Neuronal stem cell (in vitro differentiated cells): ENCODE results near the gene CCDC74A.
A peak's percentile ranks its signal among the peaks of the same experiment; 100 is the strongest.
"Not testable (repeated sequence)": the region's sequence is repeated elsewhere in the genome, so short reads cannot be mapped to it uniquely, and the experiment has no call there.

Experiments used
- DNase-seq: peaks from one replicate; pipeline ENCODE4 v3.0.0-alpha.2; 2013; ENCODE audit warnings: low spot score
- H2AFZ ChIP-seq: one replicate; pipeline ENCODE4 v1.6.1; 2013; ENCODE audit warnings: mild to moderate bottlenecking, low read length, inconsistent platforms
- H2AK5ac ChIP-seq: 2 replicates; pipeline ENCODE4 v1.6.1; 2013; ENCODE audit warnings: low read depth, mild to moderate bottlenecking, inconsistent platforms, low read length, moderate library complexity, mixed read lengths
- H2BK120ac ChIP-seq: 2 replicates; pipeline ENCODE4 v1.6.1; 2013; ENCODE audit warnings: low read depth, mild to moderate bottlenecking, inconsistent platforms, low read length, moderate library complexity, mixed read lengths
- H2BK12ac ChIP-seq: one replicate; pipeline ENCODE4 v1.6.1; 2013; ENCODE audit warnings: low read length, inconsistent platforms
- H2BK15ac ChIP-seq: 2 replicates; pipeline ENCODE4 v1.6.1; 2013; ENCODE audit warnings: mild to moderate bottlenecking, low read length, inconsistent platforms, mixed read lengths
- H2BK5ac ChIP-seq: one replicate; pipeline ENCODE4 v1.6.1; 2013; ENCODE audit warnings: inconsistent platforms, mild to moderate bottlenecking, low read length, moderate library complexity
- H3K14ac ChIP-seq: one replicate; pipeline ENCODE4 v1.6.1; 2013; ENCODE audit warnings: low read length, inconsistent platforms
- H3K18ac ChIP-seq: 2 replicates; pipeline ENCODE4 v1.6.1; 2013; ENCODE audit warnings: low read length, inconsistent platforms
- H3K23ac ChIP-seq: 2 replicates; pipeline ENCODE4 v1.6.1; 2013; ENCODE audit warnings: low read depth, mild to moderate bottlenecking, mixed read lengths, low read length, inconsistent platforms; ENCODE audit not compliant: poor library complexity
- H3K27ac ChIP-seq: replicated peaks from 3 replicates; pipeline ENCODE4 v1.5.1; 2013; ENCODE audit warnings: low read length, inconsistent platforms
- H3K27me3 ChIP-seq, 3 experiments: 2 replicates each; pipeline ENCODE4 v1.6.1; 2013; ENCODE audit warnings: low read length in 3 of 3, mild to moderate bottlenecking in 2 of 3, inconsistent platforms in 1 of 3, low read depth in 1 of 3, mixed read lengths in 1 of 3, moderate library complexity in 1 of 3; ENCODE audit not compliant: control insufficient read depth in 3 of 3, insufficient read depth in 3 of 3
- H3K36me3 ChIP-seq, 2 donors: replicated peaks in 1 of 2; 2 replicates each; pipeline ENCODE4 v1.6.1; 2013; ENCODE audit warnings: low read length in 2 of 2; ENCODE audit not compliant: control insufficient read depth in 2 of 2, insufficient read depth in 2 of 2
- H3K4ac ChIP-seq: 2 replicates; pipeline ENCODE4 v1.6.1; 2013; ENCODE audit warnings: inconsistent platforms, mild to moderate bottlenecking, low read length, moderate library complexity
- H3K4me1 ChIP-seq, 2 donors: 1 replicate in 1 of 2; 2 replicates in 1 of 2; pipeline ENCODE4 v1.6.1; 2013; ENCODE audit warnings: low read length in 2 of 2, low read depth in 1 of 2; ENCODE audit not compliant: control insufficient read depth in 2 of 2, insufficient read depth in 1 of 2
- H3K4me2 ChIP-seq: one replicate; pipeline ENCODE4 v1.6.1; 2013; ENCODE audit warnings: mild to moderate bottlenecking, low read length, inconsistent platforms; ENCODE audit not compliant: insufficient read depth, poor library complexity, severe bottlenecking
- H3K4me3 ChIP-seq, 2 donors: 2 replicates each; pipeline ENCODE4 v1.5.1; 2013; ENCODE audit warnings: low read length in 2 of 2, mild to moderate bottlenecking in 2 of 2, inconsistent platforms in 1 of 2, moderate library complexity in 1 of 2
- H3K79me1 ChIP-seq: one replicate; pipeline ENCODE4 v1.6.1; 2013; ENCODE audit warnings: low read depth, mild to moderate bottlenecking, inconsistent platforms, low read length, moderate library complexity
- H3K9ac ChIP-seq: one replicate; pipeline ENCODE4 v1.6.1; 2013; ENCODE audit warnings: mild to moderate bottlenecking, low read depth, low read length, inconsistent platforms; ENCODE audit not compliant: poor library complexity
- H3K9me3 ChIP-seq, 2 donors: replicated peaks in 1 of 2; 2 replicates each; pipeline versions ENCODE3 to v1.6.1; 2013; ENCODE audit warnings: low read length in 2 of 2, mild to moderate bottlenecking in 2 of 2, inconsistent platforms in 1 of 2, low read depth in 1 of 2, mixed read lengths in 1 of 2, moderate library complexity in 1 of 2; ENCODE audit not compliant: control insufficient read depth in 2 of 2, insufficient read depth in 1 of 2
- H4K8ac ChIP-seq: one replicate; pipeline ENCODE4 v1.6.1; 2013; ENCODE audit warnings: low read depth, mild to moderate bottlenecking, inconsistent platforms, low read length, moderate library complexity
- H4K91ac ChIP-seq: one replicate; pipeline ENCODE4 v1.6.1; 2013; ENCODE audit warnings: low read length, low read depth, mild to moderate bottlenecking, inconsistent platforms; ENCODE audit not compliant: poor library complexity
- WGBS, 2 donors: extraction: QIAGEN DNeasy Blood & Tissue Kit; methylation state at CpG; one replicate each; pipeline ENCODE4 v1.1.7; 2013; ENCODE audit warnings: missing lambda C conversion rate in 2 of 2, mixed read lengths in 1 of 2; ENCODE audit not compliant: insufficient read length in 2 of 2, insufficient replicate concordance in 1 of 2; ENCODE audit errors: extremely low coverage in 2 of 2; 5-methylcytosine and 5-hydroxymethylcytosine counted together

Gene CCDC74A

GRCh38 chr2:131514408-131515166 lies 13.1 kb upstream of the CCDC74A start:
- not testable (repeated sequence) for H4K8ac ChIP-seq, H3K27me3 ChIP-seq, H3K4me1 ChIP-seq, H4K91ac ChIP-seq, H3K9me3 ChIP-seq, H2BK15ac ChIP-seq, H2AK5ac ChIP-seq, H2BK5ac ChIP-seq, H3K4me2 ChIP-seq, H3K23ac ChIP-seq, H2BK12ac ChIP-seq, H3K79me1 ChIP-seq, H2AFZ ChIP-seq, H2BK120ac ChIP-seq, H3K9ac ChIP-seq, H3K14ac ChIP-seq, H3K4ac ChIP-seq, DNase-seq, H3K27ac ChIP-seq, H3K18ac ChIP-seq, H3K4me3 ChIP-seq
- peaks cover 9 to 42% of the 10 kb centered on the region in 2 donors for H3K36me3 ChIP-seq
- WGBS, 2 donors = no CpG with 5 or more reads among the region's 15 CpGs

- H3K79me1 ChIP-seq, H3K4me3 ChIP-seq, H3K18ac ChIP-seq, H3K23ac ChIP-seq, H3K14ac ChIP-seq, H2BK15ac ChIP-seq, H3K27ac ChIP-seq, H2BK5ac ChIP-seq, H3K4me1 ChIP-seq, H3K4me2 ChIP-seq, H3K27me3 ChIP-seq, H2AFZ ChIP-seq, H2BK12ac ChIP-seq, DNase-seq, H4K8ac ChIP-seq, H2BK120ac ChIP-seq, H3K9me3 ChIP-seq, H3K4ac ChIP-seq, H2AK5ac ChIP-seq, H4K91ac ChIP-seq: not testable (repeated sequence)
- Histone ChIP-seq H3K36me3 (peaks cover 11 to 39% of the 10 kb centered on the region in 2 donors), H3K9ac (peak overlapping the region; percentile 4)
- WGBS, 2 donors = no CpG with 5 or more reads among the region's 14 CpGs
Observed at GRCh38 chr2:131515235-131515634, 12.5 kb upstream of the CCDC74A start.

- Histone ChIP-seq H3K27me3 (no peaks in the 10 kb centered on the region), H3K9ac (no peak overlapping the region), H2BK12ac (no peak overlapping the region), H4K91ac (no peak overlapping the region), H3K79me1 (peaks cover 2% of the 10 kb centered on the region), H3K23ac (no peak overlapping the region), H3K4ac (no peak overlapping the region), H3K4me2 (no peak overlapping the region), H3K18ac (no peak overlapping the region), H3K27ac (no peak overlapping the region), H2BK5ac (no peak overlapping the region), H2AK5ac (no peak overlapping the region), H2BK15ac (no peak overlapping the region), H2BK120ac (no peak overlapping the region), H3K4me3 (no peak overlapping the region), H3K14ac (no peak overlapping the region), H3K9me3 (no peaks in the 10 kb centered on the region), H3K36me3 (peaks cover 11 to 43% of the 10 kb centered on the region in 2 donors), H2AFZ (no peak overlapping the region), H4K8ac (no peak overlapping the region), H3K4me1 (no peaks in the 10 kb centered on the region)
- no CpG with 5 or more reads among the region's 10 CpGs for WGBS, 2 donors
- no peak for DNase-seq
Observed at GRCh38 chr2:131516011-131516410, 11.7 kb upstream of the CCDC74A start.

- not testable (repeated sequence) for H3K4me2 ChIP-seq, H3K27ac ChIP-seq, DNase-seq, H3K23ac ChIP-seq, H3K14ac ChIP-seq, H3K27me3 ChIP-seq, H3K9me3 ChIP-seq, H2BK12ac ChIP-seq, H3K4ac ChIP-seq, H2AK5ac ChIP-seq, H4K8ac ChIP-seq, H2BK15ac ChIP-seq, H3K18ac ChIP-seq, H2AFZ ChIP-seq, H4K91ac ChIP-seq, H3K9ac ChIP-seq, H2BK120ac ChIP-seq, H3K4me3 ChIP-seq, H3K79me1 ChIP-seq, H3K4me1 ChIP-seq
- WGBS, 2 donors = no CpG with 5 or more reads among the region's 11 CpGs
- Histone ChIP-seq H2BK5ac (peak overlapping the region; percentile 24), H3K36me3 (peaks cover 12 to 44% of the 10 kb centered on the region in 2 donors)
Observed at GRCh38 chr2:131516621-131517020, 11.1 kb upstream of the CCDC74A start.
